Measurements from ENCODE around the gene FAF1.

- TF ChIP-seq, protein P1, sequence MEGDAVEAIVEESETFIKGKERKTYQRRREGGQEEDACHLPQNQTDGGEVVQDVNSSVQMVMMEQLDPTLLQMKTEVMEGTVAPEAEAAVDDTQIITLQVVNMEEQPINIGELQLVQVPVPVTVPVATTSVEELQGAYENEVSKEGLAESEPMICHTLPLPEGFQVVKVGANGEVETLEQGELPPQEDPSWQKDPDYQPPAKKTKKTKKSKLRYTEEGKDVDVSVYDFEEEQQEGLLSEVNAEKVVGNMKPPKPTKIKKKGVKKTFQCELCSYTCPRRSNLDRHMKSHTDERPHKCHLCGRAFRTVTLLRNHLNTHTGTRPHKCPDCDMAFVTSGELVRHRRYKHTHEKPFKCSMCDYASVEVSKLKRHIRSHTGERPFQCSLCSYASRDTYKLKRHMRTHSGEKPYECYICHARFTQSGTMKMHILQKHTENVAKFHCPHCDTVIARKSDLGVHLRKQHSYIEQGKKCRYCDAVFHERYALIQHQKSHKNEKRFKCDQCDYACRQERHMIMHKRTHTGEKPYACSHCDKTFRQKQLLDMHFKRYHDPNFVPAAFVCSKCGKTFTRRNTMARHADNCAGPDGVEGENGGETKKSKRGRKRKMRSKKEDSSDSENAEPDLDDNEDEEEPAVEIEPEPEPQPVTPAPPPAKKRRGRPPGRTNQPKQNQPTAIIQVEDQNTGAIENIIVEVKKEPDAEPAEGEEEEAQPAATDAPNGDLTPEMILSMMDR (IDR thresholded peaks at IDR 0.05) = no peak
- TF ChIP-seq POLR2A (IDR thresholded peaks at IDR 0.05) = no peak
Observed at GRCh38 chr1:50421768-50422674, 538.0 kb downstream of the FAF1 start.

All from esophagus squamous epithelium (tissue), 4 donors.